ENCODE results near the gene SLAMF8. TPM values are rescaled to one million over a fixed set of nuclear protein-coding genes. Genes with fewer than 3 reads are reported as not detected.

The SLAMF8 gene
- total RNA-seq, 1 donor, result 0.36 TPM

GRCh38 chr1:159859767-159860322 is 33.2 kb downstream of the SLAMF8 start:
- TF ChIP-seq CTCF (IDR thresholded peaks at IDR 0.05; ENCODE audit: extremely low read depth, low read depth, low read length), result no peak
- Histone ChIP-seq H3K27ac (ENCODE audit: low read depth, low read length) (no peak overlapping the region), H3K4me2 (ENCODE audit: insufficient read depth, low read length) (no peak overlapping the region), H3K79me2 (ENCODE audit: insufficient read depth, low read length) (no peaks in the 10 kb centered on the region), H2AFZ (ENCODE audit: low read length) (no peak overlapping the region), H4K20me1 (ENCODE audit: insufficient read depth, low read length) (no peaks in the 10 kb centered on the region), H3K9me3 (ENCODE audit: low read depth, low read length) (no peaks in the 10 kb centered on the region), H3K36me3 (ENCODE audit: insufficient read depth, low read length) (no peaks in the 10 kb centered on the region), H3K27me3 (ENCODE audit: insufficient read depth, low read length) (no peaks in the 10 kb centered on the region), H3K4me1 (ENCODE audit: insufficient read depth, low read length) (peaks cover 6% of the 10 kb centered on the region), H3K4me3 (ENCODE audit: insufficient read depth, low read length) (no peak overlapping the region)
- no peak for DNase-seq (ENCODE audit: insufficient read length, low spot score, missing footprints)

GRCh38 chr1:159860456-159860855 is 33.8 kb downstream of the SLAMF8 start:
- Histone ChIP-seq H3K79me2 (ENCODE audit: insufficient read depth, low read length) (no peaks in the 10 kb centered on the region), H3K27ac (ENCODE audit: low read depth, low read length) (no peak overlapping the region), H3K4me3 (ENCODE audit: insufficient read depth, low read length) (no peak overlapping the region), H2AFZ (ENCODE audit: low read length) (no peak overlapping the region), H3K27me3 (ENCODE audit: insufficient read depth, low read length) (no peaks in the 10 kb centered on the region), H3K9me3 (ENCODE audit: low read depth, low read length) (no peaks in the 10 kb centered on the region), H3K36me3 (ENCODE audit: insufficient read depth, low read length) (no peaks in the 10 kb centered on the region), H3K4me2 (ENCODE audit: insufficient read depth, low read length) (no peak overlapping the region), H4K20me1 (ENCODE audit: insufficient read depth, low read length) (no peaks in the 10 kb centered on the region), H3K4me1 (ENCODE audit: insufficient read depth, low read length) (peaks cover under 1% of the 10 kb centered on the region)
- TF ChIP-seq CTCF (IDR thresholded peaks at IDR 0.05; ENCODE audit: extremely low read depth, low read depth, low read length), result no peak
- DNase-seq (ENCODE audit: insufficient read length, low spot score, missing footprints), result peak; percentile 92

- no peak overlapping the region for H3K27ac ChIP-seq (ENCODE audit: low read depth, low read length)
- no peaks in the 10 kb centered on the region for H3K27me3 ChIP-seq (ENCODE audit: insufficient read depth, low read length)
- H4K20me1 ChIP-seq (ENCODE audit: insufficient read depth, low read length), result no peaks in the 10 kb centered on the region
- H3K4me1 ChIP-seq (ENCODE audit: insufficient read depth, low read length), result no peaks in the 10 kb centered on the region
- no peak overlapping the region for H2AFZ ChIP-seq (ENCODE audit: low read length)
- H3K4me2 ChIP-seq (ENCODE audit: insufficient read depth, low read length), result no peak overlapping the region
- H3K36me3 ChIP-seq (ENCODE audit: insufficient read depth, low read length), result no peaks in the 10 kb centered on the region
- TF ChIP-seq CTCF (IDR thresholded peaks at IDR 0.05; ENCODE audit: extremely low read depth, low read depth, low read length), result no peak
- DNase-seq (ENCODE audit: insufficient read length, low spot score, missing footprints), result no peak
- no peaks in the 10 kb centered on the region for H3K79me2 ChIP-seq (ENCODE audit: insufficient read depth, low read length)
- no peaks in the 10 kb centered on the region for H3K9me3 ChIP-seq (ENCODE audit: low read depth, low read length)
- H3K4me3 ChIP-seq (ENCODE audit: insufficient read depth, low read length), result no peak overlapping the region
Measured at GRCh38 chr1:159861218-159861617, 34.5 kb downstream of the SLAMF8 start.

DNA sequence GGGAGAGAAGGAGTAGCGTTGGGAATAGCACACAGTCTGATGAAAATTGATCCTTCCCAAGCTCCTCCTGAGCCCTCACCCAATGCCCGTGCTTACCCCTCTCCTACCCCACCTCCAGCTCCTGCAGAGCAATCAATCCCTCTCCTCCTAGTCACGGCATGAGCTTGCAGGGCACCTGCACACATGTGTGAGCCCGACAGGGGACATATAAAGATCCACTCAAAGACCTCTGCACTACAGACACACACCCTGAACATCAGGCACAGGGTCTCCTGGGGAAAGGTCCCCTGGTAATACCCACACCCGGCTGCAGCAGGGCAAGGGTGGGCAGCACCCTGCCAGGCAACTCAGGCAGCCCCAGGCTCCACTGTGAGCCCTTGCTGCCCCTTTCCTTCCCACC is 35.4 kb downstream of the SLAMF8 start:
- Histone ChIP-seq H3K27me3 (ENCODE audit: insufficient read depth, low read length) (no peaks in the 10 kb centered on the region), H3K36me3 (ENCODE audit: insufficient read depth, low read length) (no peaks in the 10 kb centered on the region), H3K4me2 (ENCODE audit: insufficient read depth, low read length) (no peak overlapping the region), H3K27ac (ENCODE audit: low read depth, low read length) (no peak overlapping the region), H3K4me3 (ENCODE audit: insufficient read depth, low read length) (no peak overlapping the region), H3K79me2 (ENCODE audit: insufficient read depth, low read length) (no peaks in the 10 kb centered on the region), H3K9me3 (ENCODE audit: low read depth, low read length) (no peaks in the 10 kb centered on the region), H4K20me1 (ENCODE audit: insufficient read depth, low read length) (no peaks in the 10 kb centered on the region), H3K4me1 (ENCODE audit: insufficient read depth, low read length) (no peaks in the 10 kb centered on the region), H2AFZ (ENCODE audit: low read length) (no peak overlapping the region)
- DNase-seq (ENCODE audit: insufficient read length, low spot score, missing footprints), result peak; percentile 79
- no peak for TF ChIP-seq CTCF (IDR thresholded peaks at IDR 0.05; ENCODE audit: extremely low read depth, low read depth, low read length)

Measured in osteoblast (primary cell).